Keratinocyte (primary cell): ENCODE results near the gene GALNT9.

ENCODE experiments used
- CTCF ChIP-seq, 3 experiments: IDR thresholded peaks in 1 of 3; conservative IDR thresholded peaks in 1 of 3; optimal IDR thresholded peaks in 1 of 3; 2 replicates in 2 of 3; 3 replicates in 1 of 3; pipeline versions ENCODE3 to v1.5.1; 2011; ENCODE audit warnings: low read length in 3 of 3, mild to moderate bottlenecking in 3 of 3, moderate library complexity in 2 of 3, control low read depth in 1 of 3, inconsistent platforms in 1 of 3; ENCODE audit not compliant: insufficient read depth in 2 of 3; ENCODE audit errors: extremely low read depth in 1 of 3
- EZH2 ChIP-seq: IDR thresholded peaks from one replicate; pipeline ENCODE4 v1.6.1; 2012; ENCODE audit warnings: inconsistent platforms, mild to moderate bottlenecking, low read length, moderate library complexity

GRCh38 chr12:132210223-132211055, 119.0 kb downstream of the GALNT9 start:
- no peak for TF ChIP-seq EZH2
- TF ChIP-seq CTCF (optimal IDR thresholded peaks at IDR 0.05 in 1 of 3, IDR thresholded peaks at IDR 0.05 in 1 of 3, conservative IDR thresholded peaks at IDR 0.05 in 1 of 3; ENCODE audit: extremely low read depth in 1 of 3, insufficient read depth in 2 of 3, low read length in 3 of 3) = no peak
